Measurements from ENCODE around the gene DDT. TPM values are rescaled to one million over a fixed set of nuclear protein-coding genes. Genes with fewer than 3 reads are reported as not detected.
A peak's percentile ranks its signal among the peaks of the same experiment; 100 is the strongest.

DDT gene
- total RNA-seq, 1 donor from 2014 or later = 73.5 TPM

GRCh38 chr22:24010018-24010391 lies 35.8 kb upstream of the DDT start:
- Mint-ChIP-seq H3K4me1 (ENCODE audit: unreplicated experiment) (peaks cover 30% of the 10 kb centered on the region), H3K9me3 (ENCODE audit: unreplicated experiment) (no peaks in the 10 kb centered on the region), H3K27me3 (ENCODE audit: unreplicated experiment) (peaks cover 11% of the 10 kb centered on the region), H3K36me3 (ENCODE audit: low read depth, unreplicated experiment) (peaks cover 7% of the 10 kb centered on the region), H3K4me3 (ENCODE audit: unreplicated experiment) (peak overlapping the region; percentile 48), H3K27ac (ENCODE audit: unreplicated experiment) (peak overlapping the region; percentile 58)
- no peak for TF ChIP-seq CTCF (IDR thresholded peaks at IDR 0.05; ENCODE audit: unreplicated experiment)
- DNase-seq (ENCODE audit: low spot score) = no peak

GRCh38 chr22:24009227-24010017 lies 35.2 kb upstream of the DDT start:
- H3K4me3 Mint-ChIP-seq (ENCODE audit: unreplicated experiment) = no peak overlapping the region
- TF ChIP-seq CTCF (IDR thresholded peaks at IDR 0.05; ENCODE audit: unreplicated experiment) = no peak
- no peak overlapping the region for H3K27ac Mint-ChIP-seq (ENCODE audit: unreplicated experiment)
- DNase-seq (ENCODE audit: low spot score) = no peak
- peaks cover 11% of the 10 kb centered on the region for H3K27me3 Mint-ChIP-seq (ENCODE audit: unreplicated experiment)
- peaks cover 7% of the 10 kb centered on the region for H3K36me3 Mint-ChIP-seq (ENCODE audit: low read depth, unreplicated experiment)
- H3K4me1 Mint-ChIP-seq (ENCODE audit: unreplicated experiment) = peaks cover 32% of the 10 kb centered on the region
- no peaks in the 10 kb centered on the region for H3K9me3 Mint-ChIP-seq (ENCODE audit: unreplicated experiment)

GRCh38 chr22:24008381-24009226 lies 34.4 kb upstream of the DDT start:
- H3K27ac Mint-ChIP-seq (ENCODE audit: unreplicated experiment) = no peak overlapping the region
- H3K27me3 Mint-ChIP-seq (ENCODE audit: unreplicated experiment) = peaks cover 11% of the 10 kb centered on the region
- H3K36me3 Mint-ChIP-seq (ENCODE audit: low read depth, unreplicated experiment) = peaks cover 7% of the 10 kb centered on the region
- no peak for TF ChIP-seq CTCF (IDR thresholded peaks at IDR 0.05; ENCODE audit: unreplicated experiment)
- H3K4me3 Mint-ChIP-seq (ENCODE audit: unreplicated experiment) = no peak overlapping the region
- H3K9me3 Mint-ChIP-seq (ENCODE audit: unreplicated experiment) = no peaks in the 10 kb centered on the region
- no peak for DNase-seq (ENCODE audit: low spot score)
- H3K4me1 Mint-ChIP-seq (ENCODE audit: unreplicated experiment) = peaks cover 39% of the 10 kb centered on the region

GRCh38 chr22:24008022-24008283 lies 33.7 kb upstream of the DDT start:
- Mint-ChIP-seq H3K4me3 (ENCODE audit: unreplicated experiment) (no peak overlapping the region), H3K36me3 (ENCODE audit: low read depth, unreplicated experiment) (peaks cover 7% of the 10 kb centered on the region), H3K4me1 (ENCODE audit: unreplicated experiment) (peaks cover 43% of the 10 kb centered on the region), H3K9me3 (ENCODE audit: unreplicated experiment) (no peaks in the 10 kb centered on the region), H3K27ac (ENCODE audit: unreplicated experiment) (no peak overlapping the region), H3K27me3 (ENCODE audit: unreplicated experiment) (peaks cover 15% of the 10 kb centered on the region)
- DNase-seq (ENCODE audit: low spot score) = no peak
- TF ChIP-seq CTCF (IDR thresholded peaks at IDR 0.05; ENCODE audit: unreplicated experiment) = no peak

Data from endothelial cell (in vitro differentiated cells).